Stimulated activated CD8-positive, alpha-beta memory T cell treated with anti-CD3 and anti-CD28 coated beads, Interleukin-7, amount 100 ng/mL, for 24 hours (primary cell): Measurements from ENCODE around the gene CBLL1.

Experiments used
- DNase-seq: peaks from one replicate; pipeline ENCODE4 v3.0.0-alpha.2; 2020; ENCODE audit warnings: low read depth

Gene CBLL1, protein sequence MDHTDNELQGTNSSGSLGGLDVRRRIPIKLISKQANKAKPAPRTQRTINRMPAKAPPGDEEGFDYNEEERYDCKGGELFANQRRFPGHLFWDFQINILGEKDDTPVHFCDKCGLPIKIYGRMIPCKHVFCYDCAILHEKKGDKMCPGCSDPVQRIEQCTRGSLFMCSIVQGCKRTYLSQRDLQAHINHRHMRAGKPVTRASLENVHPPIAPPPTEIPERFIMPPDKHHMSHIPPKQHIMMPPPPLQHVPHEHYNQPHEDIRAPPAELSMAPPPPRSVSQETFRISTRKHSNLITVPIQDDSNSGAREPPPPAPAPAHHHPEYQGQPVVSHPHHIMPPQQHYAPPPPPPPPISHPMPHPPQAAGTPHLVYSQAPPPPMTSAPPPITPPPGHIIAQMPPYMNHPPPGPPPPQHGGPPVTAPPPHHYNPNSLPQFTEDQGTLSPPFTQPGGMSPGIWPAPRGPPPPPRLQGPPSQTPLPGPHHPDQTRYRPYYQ

GRCh38 chr7:107743567-107744344 is at the start of gene CBLL1:
Gene CBLL1, plus strand, starts transcription at chr7:107744142. Its CDS starts 22 bp downstream, at chr7:107744164.
- DNase-seq = peak; percentile 96

- no peak for DNase-seq
Observed at GRCh38 chr7:107694386-107694785, 49.6 kb upstream of the CBLL1 start.

DNA sequence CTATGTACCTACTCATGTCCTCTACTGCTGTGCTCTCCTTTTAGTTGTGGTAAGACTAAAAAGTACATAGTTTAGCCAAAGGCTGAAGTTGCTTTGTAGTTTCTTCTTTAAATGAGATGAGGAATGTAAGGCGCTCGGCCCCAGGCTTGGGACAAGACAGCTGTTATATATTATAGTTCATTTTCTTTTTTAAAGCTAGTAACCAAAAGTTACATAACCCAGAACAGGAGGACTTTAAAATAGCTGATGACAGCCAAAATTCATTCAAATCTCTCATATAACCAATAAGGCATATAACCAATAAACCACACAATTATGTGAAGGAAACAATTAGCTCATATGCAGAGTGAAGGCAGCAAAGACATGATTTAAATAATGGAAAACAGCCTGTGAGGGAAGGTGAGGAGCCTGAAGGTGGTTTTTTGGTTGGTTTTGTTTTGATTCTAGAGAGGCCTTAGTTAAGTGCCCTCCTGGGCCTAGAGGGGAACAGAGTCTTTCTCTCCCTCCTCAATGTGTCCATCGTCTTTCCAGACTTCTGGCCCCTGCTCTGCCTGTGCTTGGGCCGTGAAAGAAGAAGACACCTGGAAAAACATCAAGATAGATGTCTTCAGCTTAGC is 47.5 kb upstream of the CBLL1 start:
- DNase-seq = no peak

DNA sequence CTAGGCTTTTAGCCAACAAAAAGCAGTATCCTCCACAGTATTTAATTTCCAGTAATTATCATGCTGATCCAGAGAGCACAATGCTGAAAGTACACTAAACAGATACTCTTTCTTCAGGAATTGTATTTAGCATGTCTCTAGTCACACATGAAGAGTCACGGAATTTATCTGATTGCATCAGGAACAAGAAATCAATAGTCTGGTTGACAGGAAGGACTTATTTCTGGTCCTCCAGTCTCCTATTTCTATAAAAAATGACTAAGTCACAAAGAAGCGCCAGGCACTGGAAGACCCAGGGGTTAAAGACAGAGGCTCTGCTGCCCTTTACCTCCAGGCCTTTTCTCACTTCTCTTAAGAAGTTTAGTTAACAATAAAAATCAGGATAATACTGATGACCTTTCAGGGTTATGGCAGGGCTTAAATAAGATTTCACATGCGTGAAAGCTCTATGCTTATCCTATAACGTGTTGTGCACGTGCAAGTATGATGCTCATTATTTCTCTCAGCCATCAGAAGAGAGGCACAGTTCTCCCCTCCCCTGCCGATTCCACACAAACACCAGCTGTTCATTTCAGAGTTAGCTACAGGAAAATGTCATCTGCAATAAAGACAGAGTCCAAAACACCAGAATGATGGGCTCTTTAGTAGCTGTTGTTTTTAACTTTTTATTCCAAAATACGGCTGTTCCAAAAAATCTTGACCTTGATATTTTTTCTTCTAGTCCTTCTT is 46.5 kb upstream of the CBLL1 start:
- no peak for DNase-seq

DNA sequence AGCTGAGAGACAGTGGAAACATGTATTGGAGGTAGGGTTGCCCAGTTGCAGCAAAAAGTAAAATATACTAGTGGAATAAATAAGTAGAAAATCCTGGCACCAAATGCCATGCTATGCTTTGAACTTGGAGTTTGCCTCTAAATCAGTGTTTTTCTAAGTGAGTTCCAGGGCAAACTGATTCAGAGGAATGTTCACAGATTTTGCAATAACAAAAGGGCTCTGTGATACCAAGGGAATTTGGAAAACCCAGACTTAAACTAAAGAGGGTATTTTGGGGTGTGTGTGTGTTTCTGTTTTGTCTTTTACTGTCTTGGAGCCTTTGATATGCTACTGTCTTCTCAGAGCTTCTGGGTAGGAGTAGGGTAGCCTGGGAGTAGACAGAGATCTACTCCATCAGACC is 43.4 kb upstream of the CBLL1 start:
- DNase-seq = no peak

- DNase-seq = no peak
Observed at GRCh38 chr7:107701191-107701590, 42.8 kb upstream of the CBLL1 start.

DNA sequence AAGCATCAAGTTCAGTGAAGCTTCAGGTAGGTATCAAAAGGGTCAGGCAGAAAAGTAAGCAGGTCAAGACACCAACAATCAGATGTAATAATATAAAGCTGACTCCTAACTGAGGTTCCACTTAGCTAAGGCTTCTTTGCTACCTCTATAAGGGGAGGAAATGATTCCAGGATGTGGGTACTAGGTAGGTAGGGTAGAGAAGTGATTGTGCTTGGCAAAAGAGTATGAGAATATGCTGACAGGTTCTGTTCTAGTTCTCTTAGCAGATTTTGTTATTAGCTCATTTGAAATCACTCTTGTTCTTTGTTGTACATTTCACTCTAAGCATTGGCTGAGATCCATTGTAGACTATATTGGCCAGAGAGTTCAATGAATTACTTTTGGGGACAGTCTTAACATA is 40.7 kb upstream of the CBLL1 start:
- no peak for DNase-seq

GRCh38 chr7:107703872-107704271 is 40.1 kb upstream of the CBLL1 start:
- DNase-seq = no peak

DNA sequence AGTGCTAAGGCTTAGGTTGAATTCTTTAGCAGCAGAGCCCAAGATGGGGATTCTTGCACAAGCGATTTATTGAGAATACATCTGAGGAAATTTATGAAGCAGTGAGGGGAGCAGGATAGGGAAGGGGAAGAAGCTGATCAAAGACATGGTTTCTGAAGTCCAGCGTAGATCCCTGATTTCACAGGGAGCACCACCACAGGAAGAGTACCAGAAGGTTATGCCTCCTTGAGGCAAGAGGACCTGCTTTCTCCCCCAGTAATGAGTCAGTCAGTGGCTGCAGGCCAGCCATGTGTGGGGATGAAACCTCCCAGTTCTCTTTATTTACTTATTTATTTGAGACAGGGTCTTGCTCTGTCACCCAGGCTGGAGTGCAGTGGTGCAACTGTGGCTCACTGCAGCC is 35.0 kb upstream of the CBLL1 start:
- no peak for DNase-seq

DNA sequence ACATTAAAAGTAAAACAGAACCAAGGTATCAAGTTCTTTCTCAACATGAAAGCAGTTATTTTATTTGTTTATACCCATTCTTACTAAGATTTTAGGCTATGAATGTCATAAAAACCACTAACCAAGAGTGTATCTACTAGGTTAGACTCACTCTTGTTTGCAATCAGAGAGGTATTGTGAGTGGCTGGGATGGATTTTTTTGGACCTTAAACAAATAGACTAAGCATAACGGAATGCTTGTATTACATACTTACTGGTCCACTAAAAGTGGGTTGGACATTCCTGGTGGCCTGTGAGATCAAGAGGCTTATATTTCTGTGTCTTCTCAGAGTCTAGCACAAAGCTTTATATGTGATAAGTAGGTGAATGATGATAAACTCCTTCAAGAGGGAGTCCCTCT is 32.6 kb upstream of the CBLL1 start:
- DNase-seq = no peak

- no peak for DNase-seq
Observed at GRCh38 chr7:107712025-107712424, 31.9 kb upstream of the CBLL1 start.

GRCh38 chr7:107712896-107713295 is 31.0 kb upstream of the CBLL1 start:
- DNase-seq = no peak

GRCh38 chr7:107715531-107715930 is 28.4 kb upstream of the CBLL1 start:
- no peak for DNase-seq

DNA sequence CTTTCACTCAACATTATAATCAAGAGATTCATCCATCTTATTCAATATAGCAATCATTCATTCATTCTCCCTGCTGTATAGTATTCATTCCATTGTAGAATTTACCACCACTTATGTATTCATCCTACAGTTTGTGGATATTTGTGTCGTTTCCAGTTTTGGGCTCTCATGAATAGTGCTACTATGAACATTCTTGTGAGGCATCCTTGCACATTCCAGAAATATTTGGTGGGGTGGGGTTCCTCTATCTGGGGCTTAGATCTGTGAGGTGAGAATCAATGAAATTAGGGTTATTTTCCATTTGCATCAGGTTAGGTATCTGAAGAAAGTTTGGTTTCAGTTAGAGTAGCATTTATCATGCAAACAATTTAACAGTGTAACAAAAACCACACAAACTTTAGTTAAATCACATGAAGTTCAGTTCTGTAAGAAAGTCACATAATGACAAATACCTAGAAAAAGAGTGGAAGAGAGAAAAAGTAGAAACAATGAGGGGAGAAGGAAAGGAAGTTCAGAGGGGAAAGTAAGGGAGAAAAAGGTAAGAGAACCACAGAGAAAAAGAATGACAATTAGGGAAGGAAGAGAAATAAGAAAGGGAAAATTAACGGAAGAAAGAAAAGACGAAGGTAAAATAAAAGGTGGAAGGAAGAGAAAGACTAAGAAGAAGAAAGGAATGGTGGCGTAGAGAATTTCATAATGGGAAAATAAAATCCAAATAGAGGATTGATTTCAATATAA is 25.3 kb upstream of the CBLL1 start:
- no peak for DNase-seq

GRCh38 chr7:107721286-107721685 is 22.7 kb upstream of the CBLL1 start:
- no peak for DNase-seq

- no peak for DNase-seq
Observed at GRCh38 chr7:107723255-107723654, 20.7 kb upstream of the CBLL1 start.

DNA sequence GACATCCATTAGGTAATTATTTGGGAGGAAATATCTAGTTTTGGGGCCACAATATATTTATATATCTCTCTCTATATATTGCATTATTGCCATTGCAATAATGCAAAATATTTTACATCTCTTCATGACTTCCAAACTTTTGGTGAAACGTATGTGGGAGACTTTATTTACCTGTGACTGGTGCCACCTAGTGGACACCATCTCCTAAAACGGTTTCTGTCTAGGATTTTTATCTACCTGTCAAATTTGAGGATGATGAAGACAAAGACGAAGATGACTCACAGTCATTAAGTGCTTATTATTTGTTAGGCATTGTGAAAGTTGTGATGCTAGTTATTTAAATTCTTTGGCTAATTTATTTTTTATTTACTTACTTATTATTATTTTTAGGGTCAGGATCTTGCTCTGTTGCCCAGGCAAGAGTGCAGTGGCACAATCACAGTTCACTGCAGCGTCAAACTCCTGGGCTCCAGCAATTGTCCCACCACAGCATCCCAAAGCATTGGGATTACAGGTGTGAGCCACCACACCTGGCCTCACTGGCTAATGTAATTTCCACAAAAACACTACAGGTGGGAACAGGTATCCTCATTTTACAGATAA is 18.7 kb upstream of the CBLL1 start:
- DNase-seq = no peak

DNA sequence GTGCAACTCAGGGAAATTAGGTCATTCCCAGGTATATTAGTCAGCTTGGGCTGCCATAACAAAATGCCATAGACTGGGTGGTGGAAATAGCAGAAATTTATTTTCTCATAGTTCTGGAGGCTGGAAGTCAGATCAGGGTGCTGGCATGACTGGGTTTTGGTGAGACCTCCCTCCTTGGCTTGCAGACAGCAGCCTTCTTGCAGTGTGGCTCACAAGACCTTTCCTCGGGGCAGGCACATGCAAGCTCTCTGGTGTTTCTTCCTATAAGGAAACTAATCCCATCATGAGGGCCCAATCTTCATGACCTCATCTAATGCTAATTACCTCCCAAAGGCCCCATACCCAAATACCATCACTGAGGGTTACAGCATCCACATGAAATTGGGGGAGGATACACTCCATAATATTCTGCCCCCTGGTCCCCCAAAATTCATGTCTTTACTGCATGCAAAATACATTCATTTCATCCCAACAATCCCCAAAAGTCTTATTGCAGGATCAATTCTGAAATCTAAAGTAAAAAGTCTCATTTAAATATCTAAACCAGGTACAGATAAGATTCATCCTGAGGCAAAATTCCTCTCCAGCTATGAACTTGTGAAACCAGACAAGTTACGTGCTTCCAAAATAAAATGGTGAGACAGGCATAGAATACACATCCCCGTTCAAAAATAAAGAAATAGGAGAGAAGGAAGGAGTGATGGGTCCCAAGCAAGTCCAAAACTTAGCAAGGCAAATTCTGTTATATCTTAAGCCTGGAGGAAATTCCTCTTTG is 17.4 kb upstream of the CBLL1 start:
- DNase-seq = no peak

- no peak for DNase-seq
Observed at GRCh38 chr7:107728276-107728675, 15.7 kb upstream of the CBLL1 start.
